Loucy (cell line): ENCODE results near the gene EBF3.

ENCODE experiments used
- H2AFZ ChIP-seq: fragments of 200-600 bp; sonication (generic); 2 replicates; pipeline ENCODE4 v1.6.0; 2016; ENCODE audit warnings: antibody characterized with exemption, mild to moderate bottlenecking, low read length, moderate library complexity
- H3F3A ChIP-seq: fragments of 200-600 bp; 2 replicates; pipeline ENCODE4 v1.6.0; 2016; ENCODE audit warnings: antibody characterized with exemption, low read depth, mild to moderate bottlenecking
- H3K27me3 ChIP-seq: fragments of 200-600 bp; sonication (generic); 2 replicates; pipeline ENCODE4 v1.6.1; 2014; ENCODE audit warnings: low read length, mild to moderate bottlenecking; ENCODE audit not compliant: insufficient read depth, poor library complexity, severe bottlenecking
- H3K36me3 ChIP-seq: fragments of 200-600 bp; sonication (generic); 2 replicates; pipeline ENCODE4 v1.6.1; 2016; ENCODE audit warnings: low read length; ENCODE audit not compliant: insufficient read depth
- H3K4me1 ChIP-seq: fragments of 200-600 bp; sonication (generic); 2 replicates; pipeline ENCODE4 v1.5.1; 2014; ENCODE audit warnings: low read length, mild to moderate bottlenecking; ENCODE audit not compliant: insufficient read depth, poor library complexity, severe bottlenecking
- H3K4me2 ChIP-seq: fragments of 200-600 bp; sonication (generic); 2 replicates; pipeline ENCODE4 v1.6.0; 2014; ENCODE audit warnings: antibody characterized with exemption, low read length, low read depth, mild to moderate bottlenecking; ENCODE audit not compliant: poor library complexity, severe bottlenecking
- H3K4me3 ChIP-seq: fragments of 200-600 bp; sonication (generic); 2 replicates; pipeline ENCODE4 v1.5.1; 2014; ENCODE audit warnings: low read length, mild to moderate bottlenecking, mixed read lengths; ENCODE audit not compliant: poor library complexity, severe bottlenecking
- H3K79me2 ChIP-seq: fragments of 200-600 bp; sonication (generic); 2 replicates; pipeline ENCODE4 v1.6.1; 2014; ENCODE audit warnings: low read length; ENCODE audit not compliant: insufficient read depth
- H3K9ac ChIP-seq: fragments of 200-600 bp; sonication (generic); 2 replicates; pipeline ENCODE4 v1.6.0; 2014; ENCODE audit warnings: mild to moderate bottlenecking, low read depth, low read length, moderate library complexity; ENCODE audit not compliant: poor library complexity, severe bottlenecking
- H3K9me2 ChIP-seq: fragments of 200-600 bp; sonication (generic); replicated peaks from 2 replicates; pipeline ENCODE4 v1.6.1; 2016; ENCODE audit warnings: low read depth, low read length, mixed read lengths
- H3K9me3 ChIP-seq: fragments of 200-600 bp; sonication (generic); 2 replicates; pipeline ENCODE4 v1.6.1; 2014; ENCODE audit warnings: mild to moderate bottlenecking, antibody characterized with exemption, low read length, low read depth; ENCODE audit not compliant: insufficient read depth
- H4K20me1 ChIP-seq: fragments of 200-600 bp; sonication (generic); 2 replicates; pipeline ENCODE4 v1.6.0; 2014; ENCODE audit warnings: antibody characterized with exemption, low read length, mild to moderate bottlenecking; ENCODE audit not compliant: insufficient read depth, poor library complexity, severe bottlenecking
- CTCF ChIP-seq: fragments of 200-600 bp; sonication (generic); conservative IDR thresholded peaks from 2 replicates; pipeline ENCODE4 v1.5.1; 2014; ENCODE audit warnings: mild to moderate bottlenecking, antibody characterized with exemption, low read length
- EZH2phosphoT487 ChIP-seq: fragments of 200-600 bp; IDR thresholded peaks from 2 replicates; pipeline ENCODE4 v1.6.1; 2018; ENCODE audit warnings: antibody characterized with exemption, mild to moderate bottlenecking, moderate library complexity, borderline replicate concordance

EBF3 gene

GRCh38 chr10:129969911-129970464 is 5.9 kb upstream of the EBF3 start:
- Histone ChIP-seq H4K20me1 (no peaks in the 10 kb centered on the region), H3K9ac (no peak overlapping the region), H3K36me3 (no peaks in the 10 kb centered on the region), H3K9me3 (no peaks in the 10 kb centered on the region), H3K9me2 (no peaks in the 10 kb centered on the region), H3K4me1 (no peaks in the 10 kb centered on the region), H3K79me2 (no peaks in the 10 kb centered on the region), H3F3A (no peaks in the 10 kb centered on the region), H3K4me2 (no peak overlapping the region), H3K4me3 (no peak overlapping the region), H2AFZ (no peak overlapping the region), H3K27me3 (no peaks in the 10 kb centered on the region)
- TF ChIP-seq EZH2phosphoT487 (no peak), CTCF (no peak)

GRCh38 chr10:129969184-129969910 is 5.3 kb upstream of the EBF3 start:
- H3K79me2 ChIP-seq, result no peaks in the 10 kb centered on the region
- no peak overlapping the region for H2AFZ ChIP-seq
- H3K4me1 ChIP-seq, result no peaks in the 10 kb centered on the region
- no peaks in the 10 kb centered on the region for H3K9me3 ChIP-seq
- no peaks in the 10 kb centered on the region for H3K27me3 ChIP-seq
- no peak overlapping the region for H3K4me3 ChIP-seq
- H3K9ac ChIP-seq, result no peak overlapping the region
- H3K4me2 ChIP-seq, result no peak overlapping the region
- TF ChIP-seq EZH2phosphoT487, result no peak
- no peak for TF ChIP-seq CTCF
- H3K9me2 ChIP-seq, result no peaks in the 10 kb centered on the region
- H4K20me1 ChIP-seq, result no peaks in the 10 kb centered on the region
- no peaks in the 10 kb centered on the region for H3F3A ChIP-seq
- no peaks in the 10 kb centered on the region for H3K36me3 ChIP-seq

DNA sequence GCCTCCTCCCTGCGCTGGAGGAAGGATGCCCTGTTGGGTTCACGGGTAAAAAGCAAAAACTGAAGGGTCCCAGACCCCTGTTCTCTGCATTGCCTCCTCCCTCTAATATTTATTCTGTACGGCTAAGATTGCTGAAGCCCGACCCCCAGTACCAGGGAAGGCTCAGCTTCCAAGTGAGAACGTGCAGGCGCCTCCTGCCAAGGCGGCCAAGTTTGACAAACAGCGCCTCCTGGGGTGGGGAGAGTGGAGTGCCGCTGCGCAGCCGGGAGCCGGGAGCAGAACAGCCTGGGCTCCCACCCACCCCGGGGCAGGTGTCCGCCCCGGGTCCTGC is 4.7 kb upstream of the EBF3 start:
- Histone ChIP-seq H2AFZ (no peak overlapping the region), H3K4me3 (no peak overlapping the region), H3K9ac (no peak overlapping the region), H4K20me1 (no peaks in the 10 kb centered on the region), H3K79me2 (no peaks in the 10 kb centered on the region), H3F3A (no peaks in the 10 kb centered on the region), H3K9me3 (no peaks in the 10 kb centered on the region), H3K36me3 (no peaks in the 10 kb centered on the region), H3K9me2 (no peaks in the 10 kb centered on the region), H3K4me1 (no peaks in the 10 kb centered on the region), H3K4me2 (no peak overlapping the region), H3K27me3 (no peaks in the 10 kb centered on the region)
- peak; percentile 14; the same call in 1 of the 2 replicates for TF ChIP-seq CTCF
- no peak for TF ChIP-seq EZH2phosphoT487
